Erythroblast (primary cell): ENCODE data around the gene ARHGAP21.

Source experiments
- GATA1 ChIP-seq: IDR thresholded peaks from 2 replicates; pipeline ENCODE4 v1.6.1; 2011; ENCODE audit warnings: low read depth, mild to moderate bottlenecking, control low read depth, low read length, moderate library complexity
- POLR2A ChIP-seq: IDR thresholded peaks from 2 replicates; pipeline ENCODE4 v1.6.1; 2011; ENCODE audit warnings: mild to moderate bottlenecking, low read length

- TF ChIP-seq POLR2A (peak; percentile 59), GATA1 (no peak)
Observed at GRCh38 chr10:24722676-24723385, 856 bp downstream of the ARHGAP21 start.
